Large intestine (tissue), 1 donor: Measurements from ENCODE around the gene DELE1. TPM values are rescaled to one million over a fixed set of nuclear protein-coding genes. Genes with fewer than 3 reads are reported as not detected.

Experiments used
- polyA plus RNA-seq: library from polyadenylated mRNA; unstranded; fragments of 120-200 nt; gene quantifications from one replicate; pipeline ENCODE4 v1.2.1, GENCODE V29; 2013

The DELE1 gene
- polyA plus RNA-seq, 1 donor = 123 TPM

Other genes with a start within 250 kb of the DELE1 start
- 17.5 TPM for gene ARAP3, start 241.6 kb upstream of the DELE1 start, polyA plus RNA-seq
- gene PCDH1, start 45.5 kb upstream of the DELE1 start, polyA plus RNA-seq = 29.4 TPM
- gene PCDH12, start 34.3 kb downstream of the DELE1 start, polyA plus RNA-seq = 6.2 TPM
- gene RNF14, start 45.2 kb downstream of the DELE1 start, polyA plus RNA-seq = 55.4 TPM
- 117 TPM for gene GNPDA1, start 89.2 kb downstream of the DELE1 start, polyA plus RNA-seq
- gene NDFIP1, start 184.9 kb downstream of the DELE1 start, polyA plus RNA-seq = 71.6 TPM